GM18502 (cell line): ENCODE measurements around the gene NCR2.
A peak's percentile ranks its signal among the peaks of the same experiment; 100 is the strongest.

Experiments used
- ATAC-seq: cut with Tn5 transposase; IDR thresholded peaks from one replicate; pipeline ENCODE4 v1.9.1; 2021; ENCODE audit warnings: mild to moderate bottlenecking; ENCODE audit not compliant: unreplicated experiment, poor library complexity

NCR2 gene

DNA sequence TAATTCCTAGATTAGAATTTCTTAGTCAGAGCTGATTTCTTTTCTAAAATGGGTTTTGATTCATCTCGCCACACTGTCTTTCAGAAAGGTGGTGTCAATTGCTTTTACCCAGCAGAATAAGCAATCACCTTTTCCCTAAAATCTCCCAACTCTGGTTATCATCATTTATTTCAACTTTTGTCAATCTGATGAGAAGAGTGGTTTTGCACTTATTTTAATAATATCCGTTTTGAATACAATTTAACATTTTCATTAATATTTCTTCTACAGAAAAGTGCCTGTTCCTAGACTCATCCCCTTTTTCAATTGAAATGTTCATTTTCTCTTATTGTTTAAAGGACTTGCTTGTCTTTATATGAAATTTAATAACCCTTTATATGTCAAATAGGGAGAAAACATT, 8.2 kb upstream of the NCR2 start:
- ATAC-seq, result no peak

- no peak for ATAC-seq
Measured at GRCh38 chr6:41331401-41332150, 3.8 kb upstream of the NCR2 start.

DNA sequence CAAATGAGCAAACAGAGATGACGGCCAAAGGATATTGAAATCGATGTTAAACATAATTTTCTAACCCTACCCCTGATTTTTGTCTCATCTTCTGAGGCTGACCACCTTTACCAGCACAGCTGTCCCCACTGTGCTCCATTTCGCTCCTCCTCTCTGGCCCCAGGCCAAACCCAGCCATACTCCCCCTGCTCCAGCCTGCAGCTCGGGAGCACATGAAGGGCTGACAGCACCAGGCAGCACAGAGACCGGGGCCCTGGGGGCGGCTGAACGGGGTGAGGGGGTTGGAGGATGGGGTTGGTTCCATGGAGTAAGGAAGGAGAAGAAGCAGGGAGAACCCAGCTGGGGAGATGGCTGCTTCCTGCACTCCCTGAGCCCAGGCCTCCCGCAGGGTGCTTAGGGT, 3.2 kb upstream of the NCR2 start:
- ATAC-seq, result no peak

DNA sequence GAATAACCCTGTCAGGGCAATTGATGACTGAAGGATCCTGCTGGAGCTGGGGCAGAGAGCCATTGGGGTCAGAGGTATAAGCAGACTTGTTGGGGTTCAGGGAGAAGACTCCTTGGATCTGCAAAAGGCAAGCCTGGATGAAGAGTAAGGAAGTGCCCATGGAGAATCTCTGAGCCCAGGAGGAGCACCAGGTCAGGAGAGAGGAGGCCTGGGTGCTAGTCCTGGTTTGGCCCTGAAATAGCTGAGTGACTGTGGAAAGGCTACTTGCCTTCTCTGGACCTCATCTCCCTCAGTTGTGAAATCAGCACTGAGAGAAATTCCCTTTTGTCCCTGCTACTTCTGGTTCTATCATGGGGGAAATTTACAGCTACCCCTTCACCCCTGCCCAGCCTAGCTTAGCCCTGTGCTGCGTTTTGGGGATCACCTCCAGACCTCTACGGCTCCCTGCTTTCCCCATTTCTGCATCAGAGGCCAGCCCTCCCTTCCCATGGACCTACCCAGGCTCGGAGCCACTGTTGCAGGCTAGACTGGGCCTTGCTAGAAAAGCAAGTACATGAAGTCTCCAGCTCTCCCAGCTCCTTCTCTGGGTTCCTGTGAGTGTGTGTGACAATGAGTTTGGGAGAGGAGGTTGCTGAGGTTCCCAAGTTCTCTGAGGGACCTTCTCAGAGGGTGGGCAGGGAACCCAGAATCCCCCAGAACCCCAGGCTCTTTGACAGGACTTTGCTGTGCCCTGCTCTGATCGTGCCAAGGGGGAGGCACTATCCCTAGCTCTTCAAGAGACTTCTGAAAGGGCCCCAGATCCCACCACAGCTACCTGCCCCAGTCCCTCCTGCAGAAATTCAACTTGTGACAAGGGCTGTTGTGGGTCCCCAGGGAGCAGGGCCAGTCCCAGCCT, 2.3 kb upstream of the NCR2 start:
- no peak for ATAC-seq

GRCh38 chr6:41334482-41335040, 847 bp upstream of the NCR2 start:
- ATAC-seq, result peak; percentile 11

- no peak for ATAC-seq
Measured at GRCh38 chr6:41335943-41336342, 535 bp downstream of the NCR2 start.

DNA sequence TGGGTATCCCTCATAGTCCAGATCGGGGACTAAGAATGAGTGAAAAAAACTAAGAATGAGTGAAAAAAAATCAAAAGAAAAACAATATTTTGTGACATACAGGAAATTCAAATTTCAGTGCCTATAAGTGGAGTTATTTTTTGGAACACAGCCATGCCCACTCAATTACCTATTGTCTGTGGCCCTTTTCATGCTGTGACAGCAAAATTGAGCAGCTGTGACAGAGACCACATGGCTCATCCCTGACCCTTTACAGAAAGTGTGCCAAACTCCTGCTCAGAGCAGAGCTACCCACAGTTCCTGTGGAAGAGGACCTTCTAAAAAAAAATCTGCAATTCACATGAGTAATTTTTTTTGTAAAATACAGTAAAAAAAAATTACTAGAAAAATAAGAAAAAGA, 1.4 kb downstream of the NCR2 start:
- no peak for ATAC-seq

DNA sequence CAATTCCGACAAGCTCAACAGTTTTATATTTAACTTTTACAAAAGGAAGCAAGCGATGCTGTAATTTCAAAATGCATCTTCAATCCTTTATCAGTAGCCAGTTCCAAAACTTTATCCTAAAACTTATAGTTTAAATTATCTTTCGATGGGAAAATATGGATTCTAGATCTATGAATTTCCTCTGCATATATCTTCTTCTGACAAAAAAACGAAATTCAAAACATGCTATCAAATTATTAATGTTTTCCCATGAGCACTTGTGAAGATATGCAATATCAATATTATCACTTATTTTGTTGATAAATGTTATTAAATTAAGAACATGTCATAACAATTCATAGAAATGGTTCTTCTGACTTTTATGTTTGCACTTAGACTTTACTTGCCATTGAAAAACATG, 2.3 kb downstream of the NCR2 start:
- no peak for ATAC-seq

DNA sequence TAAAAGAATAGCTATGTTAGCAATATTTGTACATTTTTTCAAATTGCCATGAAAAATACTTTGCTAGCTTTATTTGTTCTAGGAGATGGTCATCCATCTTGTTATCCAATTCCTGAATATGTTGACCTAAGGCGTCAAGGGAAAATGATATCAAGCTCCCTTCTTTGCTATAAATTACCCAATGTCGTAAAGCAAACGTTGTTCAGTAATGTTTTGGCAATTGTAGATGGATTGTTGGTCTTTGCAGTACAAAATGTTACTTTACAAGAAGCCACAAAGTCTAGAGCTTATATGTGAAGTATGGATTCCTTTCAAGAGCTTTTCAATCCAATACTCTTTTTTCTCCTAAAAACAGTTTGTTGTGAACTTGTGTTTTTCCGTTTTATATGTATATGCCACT, 3.3 kb downstream of the NCR2 start:
- no peak for ATAC-seq

- ATAC-seq, result no peak
Measured at GRCh38 chr6:41341580-41341979, 6.2 kb downstream of the NCR2 start.

DNA sequence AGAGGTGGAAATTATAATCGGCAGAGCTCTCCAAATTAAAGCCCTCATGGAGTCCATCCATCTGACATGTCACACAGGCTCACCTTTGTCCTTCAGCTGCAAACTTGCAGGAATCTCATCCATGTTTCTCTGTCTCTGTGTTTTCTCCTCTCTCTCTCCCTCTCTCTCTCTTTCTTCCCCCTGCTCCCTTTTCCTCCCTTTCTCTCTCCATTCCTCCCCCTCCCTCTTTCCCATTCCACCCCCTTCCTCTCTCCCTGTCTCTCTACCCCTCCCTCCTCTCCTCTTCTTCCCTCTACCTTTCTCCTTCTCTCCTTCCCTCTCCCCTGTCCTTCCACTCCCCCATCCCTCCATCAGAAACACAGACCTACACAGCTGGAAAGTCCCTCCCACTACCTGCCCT, 6.8 kb downstream of the NCR2 start:
- ATAC-seq, result no peak

GRCh38 chr6:41343641-41344187, 8.3 kb downstream of the NCR2 start:
- ATAC-seq, result no peak

DNA sequence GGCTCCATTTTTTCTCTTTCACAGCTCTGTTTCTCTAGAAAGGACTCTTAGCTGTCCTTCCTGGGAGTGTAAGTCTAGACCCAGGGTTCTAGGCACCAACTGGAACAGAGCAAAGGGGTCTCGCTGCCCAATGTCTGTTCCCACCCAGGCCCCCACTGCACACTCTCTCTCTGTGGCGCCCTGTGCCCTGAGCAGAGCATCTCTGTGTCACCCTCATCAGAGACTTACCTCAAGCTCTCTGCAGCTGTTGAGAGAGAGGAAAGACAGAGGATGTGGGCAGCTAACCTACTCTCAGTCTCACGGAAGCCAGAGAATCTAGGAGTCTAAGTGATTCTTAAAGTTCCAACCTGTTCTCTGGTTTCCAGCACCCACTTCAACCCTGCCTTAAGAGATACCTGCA, 9.5 kb downstream of the NCR2 start:
- no peak for ATAC-seq

GRCh38 chr6:41345901-41346300, 10.5 kb downstream of the NCR2 start:
- ATAC-seq, result no peak

GRCh38 chr6:41346441-41346840, 11.0 kb downstream of the NCR2 start:
- ATAC-seq, result no peak

DNA sequence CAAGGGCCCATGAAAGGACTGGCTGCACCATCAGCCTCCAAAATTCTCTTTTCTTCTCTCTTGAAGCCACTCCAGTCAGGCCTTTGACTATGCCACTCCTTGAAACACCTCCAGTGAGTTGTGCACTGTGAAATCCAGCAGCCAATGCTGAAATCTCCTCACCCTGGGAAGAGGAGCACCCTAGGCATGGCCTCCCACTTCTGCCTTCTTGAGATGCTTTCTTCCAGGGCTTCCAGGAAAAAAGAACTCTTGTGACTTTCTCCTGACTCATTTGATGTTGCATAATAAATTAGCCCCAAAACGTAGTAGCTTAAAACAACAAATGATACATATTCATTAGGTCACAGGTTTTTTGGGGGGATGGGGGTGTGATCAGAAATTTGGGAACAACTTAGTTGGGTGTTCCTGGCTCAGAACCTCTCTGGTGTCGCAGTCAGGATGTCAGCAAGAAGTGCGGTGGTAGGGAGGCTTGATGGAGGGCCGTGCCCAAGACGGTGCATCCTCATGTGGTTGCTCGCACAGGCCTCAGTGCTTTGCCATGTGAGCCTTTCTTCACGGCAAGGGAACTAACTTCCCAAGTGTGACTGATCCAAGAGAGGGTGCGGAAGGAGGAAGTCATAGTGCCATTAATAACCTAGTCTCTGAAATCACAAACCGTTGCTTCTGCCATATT, 12.1 kb downstream of the NCR2 start:
- ATAC-seq, result no peak

GRCh38 chr6:41348934-41349333, 13.5 kb downstream of the NCR2 start:
- ATAC-seq, result no peak

GRCh38 chr6:41352396-41352795, 17.0 kb downstream of the NCR2 start:
- ATAC-seq, result no peak

GRCh38 chr6:41352907-41353306, 17.5 kb downstream of the NCR2 start:
- ATAC-seq, result no peak

DNA sequence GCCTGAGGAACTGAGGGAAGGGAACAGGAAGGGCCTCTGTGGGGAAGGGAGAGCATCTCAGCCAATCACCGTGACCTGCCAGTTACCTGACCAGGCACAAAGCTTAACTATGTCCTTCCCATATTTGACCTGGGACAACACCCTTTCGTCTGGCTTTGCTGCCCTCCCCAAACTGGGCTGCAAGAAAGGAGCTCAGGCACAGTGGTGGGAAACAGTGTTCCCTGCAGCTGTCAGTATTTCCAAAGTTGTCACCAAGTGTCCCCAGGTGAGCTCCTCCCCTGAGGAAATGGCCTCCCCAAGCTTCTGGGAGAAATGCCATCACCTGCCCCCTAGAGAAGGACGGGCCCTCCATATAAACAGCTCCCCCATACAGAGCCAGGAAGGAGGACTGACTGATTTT, 17.9 kb downstream of the NCR2 start:
- ATAC-seq, result no peak

DNA sequence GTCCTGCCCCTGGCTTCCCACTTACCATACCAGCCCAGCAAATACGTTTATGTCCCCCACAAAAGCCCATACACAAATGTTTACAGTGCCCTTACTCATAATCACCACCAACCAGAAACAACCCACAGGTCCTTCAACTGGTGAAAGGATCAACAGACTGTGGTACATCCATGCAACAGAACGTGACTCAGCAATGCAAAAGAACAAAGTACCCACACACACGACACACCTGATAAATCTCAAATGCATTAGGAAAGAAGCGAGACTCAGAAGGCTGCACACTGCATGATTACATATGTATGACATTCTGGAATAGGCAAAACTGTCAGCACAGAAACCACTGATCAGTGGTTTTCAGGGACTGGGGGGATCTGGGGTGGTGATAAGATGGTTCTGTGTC, 20.5 kb downstream of the NCR2 start:
- ATAC-seq, result no peak
